Activated naive CD8-positive, alpha-beta T cell treated with anti-CD3 and anti-CD28 coated beads, Interleukin-2, amount 50 U/mL, for 16 hours (primary cell): ENCODE data around the gene ZDHHC7.

ENCODE experiments used
- DNase-seq: peaks from one replicate; pipeline ENCODE4 v3.0.0-alpha.2; 2020; ENCODE audit warnings: low read depth, low spot score

ZDHHC7 gene

DNA sequence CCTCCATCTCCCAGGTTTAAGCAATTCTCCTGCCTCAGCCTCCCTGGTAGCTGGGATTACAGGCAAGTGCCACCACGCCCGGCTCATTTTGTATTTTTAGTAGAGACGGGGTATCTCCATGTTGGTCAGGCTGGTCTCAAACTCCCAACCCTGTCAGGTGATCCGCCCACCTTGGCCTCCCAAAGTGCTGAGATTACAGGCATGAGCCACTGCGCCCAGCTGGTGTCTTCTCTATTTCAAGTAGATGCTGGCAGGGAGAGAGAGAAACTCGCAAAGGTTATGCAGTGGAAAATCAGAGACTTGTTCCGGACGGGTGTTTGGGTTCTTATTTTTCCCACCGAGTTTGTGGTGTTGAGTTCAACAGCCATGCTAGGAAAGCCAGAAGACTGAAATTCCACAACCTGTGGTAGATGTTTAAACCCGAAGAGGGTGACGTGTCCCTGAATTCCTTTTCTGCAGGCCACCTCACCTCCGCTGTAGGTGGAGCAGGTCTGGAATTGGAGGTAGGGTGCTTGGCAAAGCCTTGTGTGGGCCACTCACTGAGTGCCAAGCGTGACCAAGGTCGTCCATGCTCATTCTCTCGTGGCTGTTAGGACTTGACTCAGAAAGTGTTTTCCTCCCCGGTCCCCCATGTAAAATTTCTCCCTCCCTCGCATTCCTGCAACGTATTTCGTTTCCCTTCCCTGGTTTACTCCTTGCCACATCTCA is 7.3 kb upstream of the ZDHHC7 start:
- no peak for DNase-seq

DNA sequence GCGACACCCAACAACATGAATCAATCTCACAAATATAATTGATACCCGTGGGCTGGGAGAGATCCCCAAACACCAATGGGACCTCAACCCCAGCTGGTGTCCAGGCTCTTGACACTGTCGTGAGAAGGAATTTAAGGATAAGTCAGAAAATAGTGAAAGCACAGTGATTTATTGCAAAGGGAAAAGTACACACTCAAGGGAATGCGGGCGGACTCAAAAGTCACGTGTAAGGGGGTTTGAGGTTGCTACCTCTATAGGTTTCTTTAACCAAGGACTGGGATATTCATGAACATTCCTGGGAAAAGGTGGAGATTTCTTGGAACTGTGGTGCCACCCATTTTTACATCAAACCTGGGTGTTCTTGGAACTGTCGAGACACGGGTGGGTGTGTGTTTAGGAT is 6.3 kb upstream of the ZDHHC7 start:
- DNase-seq, result no peak

DNA sequence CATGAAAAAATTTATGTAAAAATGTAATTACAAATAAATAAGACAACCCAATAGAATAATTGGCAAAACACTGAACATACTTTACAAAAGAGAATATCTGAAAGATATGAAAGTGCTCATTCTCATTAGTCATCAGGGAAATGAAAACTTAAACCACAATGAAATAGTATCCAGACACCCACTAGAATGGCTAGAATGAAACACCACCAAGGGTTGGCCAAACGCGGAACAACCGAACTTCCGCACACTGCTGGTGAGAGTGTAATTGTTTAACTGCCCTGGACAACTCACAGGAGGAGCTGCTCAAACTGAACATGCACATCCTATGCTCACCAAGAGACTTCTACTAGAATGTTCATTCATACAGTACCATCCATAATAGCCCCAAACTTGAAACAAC is 5.8 kb upstream of the ZDHHC7 start:
- DNase-seq, result no peak

DNA sequence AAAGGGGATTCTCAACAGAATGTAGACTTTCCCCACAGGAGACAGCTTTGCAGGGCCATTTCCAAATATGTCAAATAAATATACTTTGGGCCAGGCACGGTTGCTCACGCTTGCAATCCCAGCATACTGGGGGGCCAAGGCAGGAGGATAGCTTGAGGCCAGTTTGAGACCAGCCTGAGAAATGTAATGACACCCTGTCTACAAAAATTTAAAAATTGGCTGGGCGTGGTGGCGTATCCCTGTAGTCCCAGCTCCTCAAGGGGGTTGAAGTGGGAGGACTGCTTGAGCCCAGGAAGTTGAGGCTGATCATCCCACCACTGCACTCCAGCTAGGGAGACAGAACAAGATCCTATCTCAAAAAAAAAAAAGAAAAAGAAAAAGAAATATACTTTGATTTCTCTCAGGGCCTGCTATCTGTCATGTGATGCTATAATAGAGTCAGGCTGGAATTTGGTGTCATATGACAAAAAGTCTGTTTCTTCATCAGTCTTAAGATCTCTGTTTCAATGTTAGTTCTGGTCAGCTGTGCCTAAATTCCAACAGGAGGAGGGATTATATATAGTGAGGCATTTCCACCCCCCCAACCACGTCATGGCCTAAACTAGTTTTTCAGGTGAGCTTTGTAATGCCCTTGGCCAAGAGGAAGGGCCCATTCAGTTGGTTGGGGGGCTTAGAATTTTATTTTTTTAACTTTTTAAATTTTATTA is 4.3 kb upstream of the ZDHHC7 start:
- no peak for DNase-seq

DNA sequence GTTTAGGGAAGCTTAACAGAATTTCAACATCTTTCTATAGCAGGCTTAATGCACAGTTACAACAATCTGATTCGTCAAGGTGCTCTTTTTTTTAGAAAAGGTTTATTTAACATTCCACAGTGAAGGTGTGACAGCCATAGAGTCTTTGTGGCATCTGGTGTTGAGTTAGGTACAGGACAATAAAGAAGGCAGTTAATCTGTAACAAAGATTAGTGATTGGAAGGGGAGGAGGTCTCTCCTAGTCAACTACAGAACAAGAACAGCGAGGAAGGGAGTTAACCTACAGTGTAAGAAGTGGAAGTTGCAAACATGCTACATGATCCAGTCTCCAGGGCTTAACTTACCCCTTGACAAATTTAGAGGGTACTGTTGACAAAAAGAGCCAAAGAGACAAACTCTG is 3.0 kb upstream of the ZDHHC7 start:
- DNase-seq, result no peak

DNA sequence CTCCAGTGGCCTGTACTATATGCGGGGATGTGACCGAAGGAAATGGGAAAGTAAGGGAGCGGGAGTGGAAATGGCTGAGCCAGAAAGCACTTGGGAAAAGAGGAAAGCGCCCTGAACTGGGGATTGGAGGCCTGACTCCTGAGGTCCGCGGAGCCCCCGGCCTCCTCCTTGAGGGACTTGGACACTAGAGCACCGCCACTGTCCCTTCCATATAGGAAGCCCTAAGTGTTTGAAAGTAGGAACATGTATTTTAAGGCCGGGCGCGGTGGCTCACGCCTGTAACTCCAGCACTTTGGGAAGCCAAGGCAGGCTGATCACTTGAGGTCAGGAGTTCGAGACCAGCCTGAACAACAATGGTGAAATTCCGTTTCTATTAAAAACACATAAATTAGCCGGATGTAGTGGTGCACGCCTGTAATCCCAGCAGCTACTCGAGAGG is 530 bp upstream of the ZDHHC7 start:
- DNase-seq, result no peak

DNA sequence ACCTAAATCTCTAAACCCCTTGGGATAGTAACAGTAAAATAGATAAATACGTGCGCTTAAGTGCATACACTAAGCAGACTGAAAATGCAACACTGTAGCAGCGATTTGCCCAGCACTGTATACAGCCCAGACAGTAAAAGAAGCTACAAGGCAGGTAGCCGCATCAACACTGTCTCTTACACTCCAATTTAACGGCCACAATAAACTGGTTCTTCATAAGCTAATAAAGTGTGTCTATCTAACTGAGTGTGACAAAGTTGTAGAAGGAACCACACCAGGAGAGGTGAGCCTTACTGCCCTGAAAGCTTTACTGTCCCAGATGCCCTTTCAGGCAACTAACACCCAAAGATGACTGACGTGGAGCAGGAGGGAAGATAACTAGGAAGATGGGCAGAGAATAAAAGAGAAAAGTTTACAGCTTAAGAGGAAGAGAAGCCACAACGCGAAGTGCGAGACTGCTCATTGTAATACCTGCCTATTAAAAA is 847 bp downstream of the ZDHHC7 start:
- DNase-seq, result no peak

DNA sequence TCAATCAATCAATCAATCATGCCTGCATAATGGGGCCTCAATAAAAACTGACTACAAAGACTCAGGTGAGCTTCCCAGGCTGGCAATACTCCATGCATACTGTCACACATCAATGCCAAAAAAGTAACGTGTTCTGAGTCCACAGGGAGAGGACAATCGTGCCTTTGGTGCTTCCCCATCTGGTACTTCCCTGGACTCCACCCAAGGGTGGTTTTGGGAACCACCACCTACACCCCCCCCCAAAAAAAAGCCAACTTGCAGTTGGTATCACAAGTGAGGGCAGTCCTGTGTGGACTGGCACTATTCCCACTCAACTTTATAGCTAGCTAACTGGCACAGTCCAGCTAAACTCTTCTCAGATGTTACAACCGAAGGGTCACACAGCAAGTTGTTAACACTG is 3.1 kb downstream of the ZDHHC7 start:
- no peak for DNase-seq

DNA sequence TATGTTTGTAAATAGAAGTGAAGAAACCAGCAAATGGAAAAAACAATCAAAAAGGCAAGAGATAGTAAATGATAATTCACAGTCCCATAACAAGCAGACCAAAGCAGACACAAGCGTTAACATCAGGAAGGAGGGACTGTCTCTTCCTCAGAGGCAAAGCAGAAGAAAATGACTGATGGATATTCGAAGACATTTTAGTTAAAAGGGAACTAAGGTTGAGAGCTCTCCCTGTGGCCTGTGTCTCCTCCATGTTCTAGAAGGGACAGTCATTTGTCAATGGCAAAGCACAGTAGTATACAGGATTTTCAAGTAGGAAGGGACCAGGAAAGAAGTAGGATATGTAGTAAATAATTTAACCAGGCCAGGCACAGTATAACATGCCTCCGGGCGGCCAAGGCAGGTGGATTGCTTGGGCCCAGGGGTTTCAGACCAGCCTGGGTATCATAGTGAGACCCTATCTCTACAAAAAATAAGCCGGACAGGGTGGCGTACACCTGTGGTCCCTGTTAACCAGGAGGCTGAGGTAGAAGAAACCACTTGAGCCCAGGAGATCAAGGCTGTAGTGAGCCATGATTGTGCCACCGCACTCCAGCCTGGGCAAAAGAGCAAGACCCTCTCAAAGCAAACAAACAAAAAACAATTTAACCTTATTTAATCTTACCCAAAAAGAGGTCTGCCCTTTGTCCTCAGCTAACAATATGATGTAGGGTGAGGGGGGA is 3.7 kb downstream of the ZDHHC7 start:
- DNase-seq, result no peak

DNA sequence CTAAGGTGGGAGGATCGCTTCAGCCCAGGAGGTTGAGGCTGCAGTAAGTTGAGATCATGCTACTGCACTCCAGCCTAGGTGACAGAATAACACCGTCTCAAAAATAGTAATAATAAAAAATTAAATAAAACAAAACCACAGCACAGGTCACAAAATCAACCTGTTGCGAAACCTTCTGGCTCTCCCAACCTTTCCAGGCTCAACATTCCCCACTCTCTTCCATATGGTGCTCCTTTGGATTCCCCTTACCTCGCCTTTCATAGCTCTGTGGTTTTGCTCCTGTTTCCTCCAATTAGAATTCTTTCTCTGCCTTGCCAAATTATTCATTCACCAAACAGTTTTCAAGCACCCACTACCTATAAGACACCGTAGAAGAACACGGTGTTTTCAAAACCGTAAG is 4.7 kb downstream of the ZDHHC7 start:
- DNase-seq, result no peak

DNA sequence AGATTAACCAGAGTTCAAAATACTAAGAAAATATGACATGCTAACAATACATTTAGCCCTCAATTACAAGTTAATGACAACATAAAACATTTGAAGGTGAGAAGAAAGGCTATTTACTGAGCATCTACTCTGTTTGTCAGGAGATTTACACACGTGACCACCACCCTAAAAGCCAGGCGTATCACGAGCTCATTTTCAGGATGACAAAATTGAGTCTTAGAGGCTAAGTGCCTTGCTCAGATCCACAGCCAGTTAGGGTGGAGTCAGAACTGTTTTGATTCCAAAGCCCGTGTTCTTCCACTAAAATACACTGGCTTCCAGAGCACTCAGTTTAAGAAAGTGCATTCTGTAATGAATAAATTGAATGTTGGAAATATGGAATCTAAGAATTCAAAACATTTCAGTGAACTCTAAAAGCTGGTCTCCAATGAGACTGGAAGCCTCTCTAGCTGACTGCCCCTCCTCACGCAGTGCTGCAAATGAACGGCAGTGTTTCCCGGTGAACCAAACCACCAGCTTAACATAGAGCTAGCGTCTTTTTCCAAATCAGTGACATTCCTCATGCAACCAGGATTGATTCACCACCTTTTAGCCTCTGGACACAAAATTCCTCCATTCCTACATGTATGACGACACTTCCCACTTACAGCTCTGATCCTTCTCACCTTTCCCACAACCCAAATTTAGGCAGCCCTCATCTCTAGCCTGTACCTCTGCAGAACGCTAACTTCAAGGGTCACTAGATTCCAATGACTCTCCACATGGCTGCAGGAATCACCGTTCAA is 5.9 kb downstream of the ZDHHC7 start:
- no peak for DNase-seq

DNA sequence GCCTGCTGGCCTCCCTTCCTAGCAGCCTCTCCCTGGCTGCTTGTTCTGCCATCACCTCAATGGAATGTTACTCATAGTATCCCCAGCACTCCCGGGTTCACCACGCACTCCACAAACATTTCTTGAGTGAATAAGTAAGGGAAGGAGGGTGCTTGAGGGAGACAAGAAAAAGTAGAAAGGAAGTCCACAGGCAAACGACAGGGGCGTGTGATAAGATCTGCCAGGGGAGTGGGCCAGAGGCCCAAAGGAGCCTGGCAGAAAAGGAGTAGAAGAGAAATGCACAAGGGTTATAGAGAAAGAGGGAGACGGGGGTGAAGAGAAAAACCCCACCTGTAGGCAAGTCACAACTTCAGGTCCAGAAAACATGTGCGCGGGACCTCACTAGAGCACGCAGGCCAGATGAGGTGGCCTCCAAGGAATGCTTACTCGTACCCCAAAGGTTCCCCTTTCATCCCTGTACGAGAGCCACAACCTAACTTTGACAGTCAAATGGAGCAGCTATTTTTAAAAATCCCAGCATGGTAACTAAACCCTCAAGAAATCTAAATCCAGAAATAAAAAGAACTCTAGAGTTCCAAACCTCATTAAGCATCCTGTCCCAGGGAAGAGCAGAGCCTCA is 6.6 kb downstream of the ZDHHC7 start:
- DNase-seq, result no peak

DNA sequence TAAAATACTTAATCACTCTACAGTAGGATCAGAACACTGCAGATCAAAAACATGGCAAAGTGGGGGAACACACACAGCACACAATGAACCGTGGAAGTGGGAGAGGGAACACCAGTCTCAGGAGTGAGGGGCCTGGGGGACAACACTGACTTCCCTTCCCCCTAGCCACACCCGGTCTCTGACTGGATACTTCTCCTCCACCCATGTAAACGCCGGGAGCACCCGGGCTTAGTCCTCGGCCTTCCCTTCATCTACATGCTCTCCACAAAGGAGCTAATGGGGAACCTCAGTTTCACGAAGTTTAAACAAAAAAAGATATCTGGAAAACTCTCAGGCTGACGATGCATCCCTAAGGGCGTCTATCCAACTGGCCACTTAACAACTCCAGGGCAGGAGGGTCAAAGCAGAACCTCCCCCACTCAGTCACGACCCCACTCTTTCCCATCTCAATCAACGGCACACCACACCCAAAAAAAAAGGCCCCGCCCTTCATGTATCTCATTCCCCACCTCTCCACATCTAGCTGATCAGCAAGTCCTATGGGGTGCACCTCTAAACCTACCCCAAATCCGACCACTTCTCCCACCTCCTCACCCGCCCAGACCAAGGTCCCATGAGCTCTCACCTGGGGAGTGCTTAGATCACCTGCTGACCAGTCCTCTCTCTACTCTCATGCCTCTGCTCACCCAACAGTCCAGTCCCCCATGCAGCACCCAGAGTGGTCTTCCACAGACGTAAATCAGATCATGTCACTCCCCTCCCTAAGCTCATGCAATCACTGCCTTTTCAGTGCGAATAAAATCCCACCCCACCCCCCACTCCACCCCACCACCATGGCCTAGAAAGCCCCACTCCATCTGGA is 7.4 kb downstream of the ZDHHC7 start:
- no peak for DNase-seq

DNA sequence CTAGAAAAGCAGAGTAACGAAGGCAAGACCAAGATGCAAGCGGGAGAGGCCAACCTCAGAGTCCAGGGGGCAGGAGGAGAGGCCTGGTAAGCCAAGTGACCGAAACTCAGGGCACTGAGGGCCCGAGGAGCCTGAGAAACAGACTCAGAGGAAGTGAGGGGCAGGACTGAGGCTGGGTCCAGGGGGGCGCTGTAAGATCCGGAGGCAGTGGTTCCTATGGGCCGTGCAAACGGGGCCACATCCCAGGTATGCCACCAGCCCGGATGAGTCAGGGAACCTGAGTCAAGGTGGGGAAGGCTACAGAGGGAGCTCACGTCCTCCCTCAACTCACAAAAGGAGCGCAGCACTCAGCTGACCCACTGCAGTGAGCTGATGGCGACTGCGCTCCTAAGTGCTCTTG is 8.3 kb downstream of the ZDHHC7 start:
- DNase-seq, result no peak

DNA sequence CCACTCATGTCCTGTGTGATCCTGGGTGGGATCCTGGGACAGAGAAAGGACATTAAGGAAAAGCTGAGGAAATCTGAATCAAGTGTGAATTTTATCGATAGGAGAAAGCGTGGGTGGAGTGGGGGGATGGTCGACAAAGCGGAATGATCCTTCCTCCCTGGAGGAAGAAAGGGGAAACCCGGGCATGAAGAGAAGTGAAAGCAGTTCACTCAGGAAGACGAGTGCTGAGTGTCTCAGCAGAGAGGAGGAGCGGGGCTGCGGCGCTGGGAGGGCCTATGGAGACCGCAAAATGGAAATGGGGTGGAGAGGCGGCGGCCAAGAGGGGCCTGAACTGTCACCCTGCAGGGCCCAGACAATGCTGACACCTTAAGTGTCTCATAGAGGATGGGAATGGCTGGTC is 8.7 kb downstream of the ZDHHC7 start:
- DNase-seq, result no peak

DNA sequence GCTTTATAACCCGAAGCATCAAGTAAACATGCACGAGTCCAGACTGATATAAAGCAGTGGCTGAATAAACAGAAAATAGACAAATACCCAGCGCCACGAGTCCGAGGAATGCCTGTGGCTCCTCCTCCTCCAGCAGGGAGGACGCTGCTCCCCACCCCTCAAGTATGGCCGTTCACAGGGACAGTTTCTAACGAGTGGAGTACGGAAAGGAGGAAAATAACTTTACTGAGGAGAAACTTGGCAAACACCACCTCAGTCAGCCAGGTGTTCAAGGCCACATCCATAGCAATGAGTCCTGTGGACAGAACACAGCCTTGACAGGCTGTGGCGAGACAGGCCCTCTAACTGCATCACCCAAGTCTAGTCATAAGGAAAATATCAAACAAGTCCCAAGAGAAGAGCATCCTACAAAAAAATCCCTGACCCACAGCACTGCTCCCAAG is 9.2 kb downstream of the ZDHHC7 start:
- DNase-seq, result no peak

DNA sequence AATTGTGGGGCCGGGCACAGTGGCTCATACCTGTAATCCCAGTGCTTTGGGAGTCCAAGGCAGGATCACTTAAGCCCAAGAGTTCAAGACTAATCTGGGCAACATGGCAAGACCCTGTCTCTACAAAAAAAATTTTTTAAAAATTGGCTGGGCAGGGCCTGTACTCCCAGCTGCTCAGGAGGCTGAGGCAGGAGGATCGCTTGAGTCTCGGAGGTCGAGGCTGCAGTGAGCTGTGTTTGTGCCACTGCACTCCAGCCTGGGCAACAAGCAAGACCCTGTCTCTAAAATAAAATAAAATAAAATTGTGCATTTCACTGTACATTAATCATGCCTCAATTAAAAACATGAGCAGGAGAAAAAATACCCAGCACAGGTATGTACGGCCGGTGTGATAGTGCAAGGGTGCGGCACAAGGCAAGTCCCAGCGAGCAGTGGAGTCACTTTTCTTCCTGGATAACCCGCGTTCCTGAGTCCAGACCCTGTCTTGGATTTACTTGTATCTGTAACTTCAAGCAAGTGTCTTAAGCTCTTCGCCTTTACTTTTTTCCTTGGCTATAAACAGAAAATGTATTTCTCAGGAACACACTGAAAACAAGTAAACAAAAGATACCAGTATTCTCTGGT is 11.4 kb downstream of the ZDHHC7 start:
- DNase-seq, result no peak

DNA sequence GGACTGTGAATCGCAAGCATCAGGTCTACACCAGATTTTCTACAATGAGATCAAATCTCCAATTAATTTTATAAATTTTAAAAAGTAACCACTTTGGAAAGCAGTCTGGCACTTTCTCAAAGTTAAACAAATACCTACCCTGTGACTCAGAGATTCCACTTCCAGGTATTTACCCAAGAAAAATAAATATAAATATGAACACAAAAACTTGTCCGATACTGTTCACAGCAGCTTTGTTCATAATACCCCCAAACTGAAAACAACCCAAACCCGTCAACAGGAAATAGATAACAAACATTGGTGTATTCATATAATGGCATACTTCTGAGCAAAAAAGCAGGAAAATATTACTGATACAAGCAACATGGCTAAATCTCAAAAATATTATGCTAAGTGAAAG is 12.1 kb downstream of the ZDHHC7 start:
- DNase-seq, result no peak

DNA sequence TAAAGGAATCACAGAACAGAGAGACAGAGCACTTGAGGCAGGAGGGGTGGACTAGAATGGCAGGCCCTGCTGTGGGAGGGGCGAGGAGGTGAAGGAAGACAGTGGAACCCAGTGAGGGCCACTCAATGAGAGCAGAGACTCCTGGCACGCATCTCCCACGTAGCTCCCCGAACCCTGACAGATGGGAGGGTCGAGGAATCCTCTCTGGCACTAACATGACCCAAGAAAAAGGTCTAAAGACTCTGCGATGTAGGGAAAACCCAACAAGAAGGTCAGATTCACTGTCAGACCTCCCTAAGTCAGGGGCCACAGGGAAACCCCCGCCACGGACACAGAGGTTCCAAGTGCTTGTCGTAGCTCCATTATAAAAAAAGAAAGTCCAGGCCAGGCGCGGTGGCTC is 15.0 kb downstream of the ZDHHC7 start:
- no peak for DNase-seq

DNA sequence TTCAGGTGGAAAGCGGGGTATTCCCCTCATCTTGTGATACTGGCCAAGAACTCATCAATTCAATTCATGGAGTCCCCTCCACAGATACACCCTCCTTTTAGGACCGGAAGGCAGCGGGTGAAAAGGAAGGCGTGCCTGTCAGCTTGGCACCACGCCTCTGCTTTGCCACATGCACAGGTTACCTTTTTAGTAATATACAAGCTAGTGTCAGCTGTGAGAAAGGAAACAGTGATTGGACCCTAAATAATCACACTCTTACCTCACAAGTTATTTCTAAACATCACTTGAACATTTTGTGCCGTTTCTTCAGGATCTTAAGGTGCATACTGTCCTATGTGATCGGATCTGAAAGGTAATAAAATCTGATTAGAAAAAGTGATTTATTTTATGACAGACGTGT is 15.7 kb downstream of the ZDHHC7 start:
- no peak for DNase-seq
